PFSK-1 (cell line): ENCODE results near the gene TNFRSF9.

Experiments used
- POLR2AphosphoS5 ChIP-seq: IDR thresholded peaks from 2 replicates; pipeline ENCODE4 v1.6.1; 2012; ENCODE audit warnings: low read depth, mild to moderate bottlenecking, control low read depth, low read length, moderate library complexity
- SIN3A ChIP-seq: IDR thresholded peaks from 2 replicates; pipeline ENCODE4 v1.6.1; 2012; ENCODE audit warnings: mild to moderate bottlenecking, low read length, moderate library complexity, borderline replicate concordance; ENCODE audit not compliant: insufficient read depth
- TF ChIP-seq, protein P1 (sequence below), 2 experiments: IDR thresholded peaks; 2 replicates each; pipeline versions ENCODE4 v1.6.1 to v1.8.0; 2011 to 2012; ENCODE audit warnings: low read depth in 2 of 2, low read length in 2 of 2, control low read depth in 1 of 2, inconsistent platforms in 1 of 2, mild to moderate bottlenecking in 1 of 2, moderate library complexity in 1 of 2; ENCODE audit not compliant: insufficient read depth in 1 of 2

- TF ChIP-seq, protein P1, sequence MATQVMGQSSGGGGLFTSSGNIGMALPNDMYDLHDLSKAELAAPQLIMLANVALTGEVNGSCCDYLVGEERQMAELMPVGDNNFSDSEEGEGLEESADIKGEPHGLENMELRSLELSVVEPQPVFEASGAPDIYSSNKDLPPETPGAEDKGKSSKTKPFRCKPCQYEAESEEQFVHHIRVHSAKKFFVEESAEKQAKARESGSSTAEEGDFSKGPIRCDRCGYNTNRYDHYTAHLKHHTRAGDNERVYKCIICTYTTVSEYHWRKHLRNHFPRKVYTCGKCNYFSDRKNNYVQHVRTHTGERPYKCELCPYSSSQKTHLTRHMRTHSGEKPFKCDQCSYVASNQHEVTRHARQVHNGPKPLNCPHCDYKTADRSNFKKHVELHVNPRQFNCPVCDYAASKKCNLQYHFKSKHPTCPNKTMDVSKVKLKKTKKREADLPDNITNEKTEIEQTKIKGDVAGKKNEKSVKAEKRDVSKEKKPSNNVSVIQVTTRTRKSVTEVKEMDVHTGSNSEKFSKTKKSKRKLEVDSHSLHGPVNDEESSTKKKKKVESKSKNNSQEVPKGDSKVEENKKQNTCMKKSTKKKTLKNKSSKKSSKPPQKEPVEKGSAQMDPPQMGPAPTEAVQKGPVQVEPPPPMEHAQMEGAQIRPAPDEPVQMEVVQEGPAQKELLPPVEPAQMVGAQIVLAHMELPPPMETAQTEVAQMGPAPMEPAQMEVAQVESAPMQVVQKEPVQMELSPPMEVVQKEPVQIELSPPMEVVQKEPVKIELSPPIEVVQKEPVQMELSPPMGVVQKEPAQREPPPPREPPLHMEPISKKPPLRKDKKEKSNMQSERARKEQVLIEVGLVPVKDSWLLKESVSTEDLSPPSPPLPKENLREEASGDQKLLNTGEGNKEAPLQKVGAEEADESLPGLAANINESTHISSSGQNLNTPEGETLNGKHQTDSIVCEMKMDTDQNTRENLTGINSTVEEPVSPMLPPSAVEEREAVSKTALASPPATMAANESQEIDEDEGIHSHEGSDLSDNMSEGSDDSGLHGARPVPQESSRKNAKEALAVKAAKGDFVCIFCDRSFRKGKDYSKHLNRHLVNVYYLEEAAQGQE (IDR thresholded peaks at IDR 0.05; ENCODE audit: insufficient read depth in 1 of 2, low read depth in 2 of 2, low read length in 2 of 2) = no peak
- TF ChIP-seq POLR2AphosphoS5 = no peak
- TF ChIP-seq SIN3A = no peak
These were observed 47.9 kb upstream of the TNFRSF9 start for GRCh38 chr1:7988576-7988975.
